GM18502 (cell line): ENCODE data around the gene KDM3A.

Source experiments
- ATAC-seq: cut with Tn5 transposase; IDR thresholded peaks from one replicate; pipeline ENCODE4 v1.9.1; 2021; ENCODE audit warnings: mild to moderate bottlenecking; ENCODE audit not compliant: unreplicated experiment, poor library complexity

Gene KDM3A

GRCh38 chr2:86440631-86441391 is at the start of gene KDM3A:
Gene KDM3A (plus strand): TSS chr2:86441371. CDS start chr2:86442048, 677 bp downstream.
- ATAC-seq: peak; percentile 83

- no peak for ATAC-seq
Measured at GRCh38 chr2:86392873-86393518, 48.2 kb upstream of the KDM3A start.

- ATAC-seq: no peak
Measured at GRCh38 chr2:86393521-86394491, 47.4 kb upstream of the KDM3A start.

- no peak for ATAC-seq
Measured at GRCh38 chr2:86396291-86396785, 44.8 kb upstream of the KDM3A start.

- ATAC-seq: no peak
Measured at GRCh38 chr2:86397986-86398385, 43.2 kb upstream of the KDM3A start.

GRCh38 chr2:86398500-86399474 is 42.4 kb upstream of the KDM3A start:
- ATAC-seq: no peak

GRCh38 chr2:86400321-86400720 is 40.9 kb upstream of the KDM3A start:
- no peak for ATAC-seq

GRCh38 chr2:86410581-86410980 is 30.6 kb upstream of the KDM3A start:
- no peak for ATAC-seq

- ATAC-seq: no peak
Measured at GRCh38 chr2:86411396-86411795, 29.8 kb upstream of the KDM3A start.

- ATAC-seq: no peak
Measured at GRCh38 chr2:86412007-86412406, 29.2 kb upstream of the KDM3A start.

- no peak for ATAC-seq
Measured at GRCh38 chr2:86413296-86414094, 27.7 kb upstream of the KDM3A start.

GRCh38 chr2:86414996-86415395 is 26.2 kb upstream of the KDM3A start:
- ATAC-seq: no peak

- ATAC-seq: no peak
Measured at GRCh38 chr2:86416146-86416545, 25.0 kb upstream of the KDM3A start.

- ATAC-seq: no peak
Measured at GRCh38 chr2:86417961-86418360, 23.2 kb upstream of the KDM3A start.

- no peak for ATAC-seq
Measured at GRCh38 chr2:86420913-86421312, 20.3 kb upstream of the KDM3A start.

GRCh38 chr2:86426271-86426670 is 14.9 kb upstream of the KDM3A start:
- no peak for ATAC-seq

GRCh38 chr2:86429335-86429734 is 11.8 kb upstream of the KDM3A start:
- no peak for ATAC-seq

- ATAC-seq: no peak
Measured at GRCh38 chr2:86430368-86430767, 10.8 kb upstream of the KDM3A start.

- no peak for ATAC-seq
Measured at GRCh38 chr2:86433137-86433536, 8.0 kb upstream of the KDM3A start.
